ENCODE data around the gene CHST11. TPM values are rescaled to one million over a fixed set of nuclear protein-coding genes. Genes with fewer than 3 reads are reported as not detected.

Gene CHST11
- total RNA-seq, 1 donor from 2014 or later: 11.4 TPM

GRCh38 chr12:104499668-104500332, 43.1 kb downstream of the CHST11 start:
- H3K4me1 Mint-ChIP-seq (ENCODE audit: low read depth): peaks cover 8% of the 10 kb centered on the region
- peaks cover 5% of the 10 kb centered on the region for H3K27me3 Mint-ChIP-seq
- TF ChIP-seq CTCF (IDR thresholded peaks at IDR 0.05; ENCODE audit: unreplicated experiment): no peak
- no peak overlapping the region for H3K4me3 Mint-ChIP-seq (ENCODE audit: low read depth)
- H3K9me3 Mint-ChIP-seq (ENCODE audit: low read depth): no peaks in the 10 kb centered on the region
- no peaks in the 10 kb centered on the region for H3K36me3 Mint-ChIP-seq (ENCODE audit: insufficient read depth)
- no peak for DNase-seq (ENCODE audit: low spot score, unreplicated experiment)
- peak overlapping the region; percentile 43 for H3K27ac Mint-ChIP-seq

- TF ChIP-seq CTCF (IDR thresholded peaks at IDR 0.05; ENCODE audit: unreplicated experiment): no peak
- no peak overlapping the region for H3K4me3 Mint-ChIP-seq (ENCODE audit: low read depth)
- peaks cover 15% of the 10 kb centered on the region for H3K4me1 Mint-ChIP-seq (ENCODE audit: low read depth)
- H3K9me3 Mint-ChIP-seq (ENCODE audit: low read depth): no peaks in the 10 kb centered on the region
- H3K27ac Mint-ChIP-seq: no peak overlapping the region
- no peak for DNase-seq (ENCODE audit: low spot score, unreplicated experiment)
- H3K36me3 Mint-ChIP-seq (ENCODE audit: insufficient read depth): no peaks in the 10 kb centered on the region
- H3K27me3 Mint-ChIP-seq: peaks cover 5% of the 10 kb centered on the region
Measured at GRCh38 chr12:104501115-104501514, 44.4 kb downstream of the CHST11 start.

GRCh38 chr12:104501660-104502059, 44.9 kb downstream of the CHST11 start:
- peaks cover 15% of the 10 kb centered on the region for H3K4me1 Mint-ChIP-seq (ENCODE audit: low read depth)
- TF ChIP-seq CTCF (IDR thresholded peaks at IDR 0.05; ENCODE audit: unreplicated experiment): no peak
- peaks cover 5% of the 10 kb centered on the region for H3K27me3 Mint-ChIP-seq
- no peaks in the 10 kb centered on the region for H3K9me3 Mint-ChIP-seq (ENCODE audit: low read depth)
- no peak for DNase-seq (ENCODE audit: low spot score, unreplicated experiment)
- H3K27ac Mint-ChIP-seq: no peak overlapping the region
- no peaks in the 10 kb centered on the region for H3K36me3 Mint-ChIP-seq (ENCODE audit: insufficient read depth)
- no peak overlapping the region for H3K4me3 Mint-ChIP-seq (ENCODE audit: low read depth)

- Mint-ChIP-seq H3K4me3 (ENCODE audit: low read depth) (no peak overlapping the region), H3K36me3 (ENCODE audit: insufficient read depth) (no peaks in the 10 kb centered on the region), H3K9me3 (ENCODE audit: low read depth) (no peaks in the 10 kb centered on the region), H3K27me3 (peaks cover 5% of the 10 kb centered on the region), H3K27ac (no peak overlapping the region), H3K4me1 (ENCODE audit: low read depth) (peaks cover 15% of the 10 kb centered on the region)
- no peak for DNase-seq (ENCODE audit: low spot score, unreplicated experiment)
- no peak for TF ChIP-seq CTCF (IDR thresholded peaks at IDR 0.05; ENCODE audit: unreplicated experiment)
Measured at GRCh38 chr12:104502217-104502616, 45.5 kb downstream of the CHST11 start.

- no peak for DNase-seq (ENCODE audit: low spot score, unreplicated experiment)
- Mint-ChIP-seq H3K4me1 (ENCODE audit: low read depth) (peaks cover 15% of the 10 kb centered on the region), H3K4me3 (ENCODE audit: low read depth) (no peak overlapping the region), H3K9me3 (ENCODE audit: low read depth) (no peaks in the 10 kb centered on the region), H3K27me3 (peaks cover 5% of the 10 kb centered on the region), H3K27ac (no peak overlapping the region), H3K36me3 (ENCODE audit: insufficient read depth) (no peaks in the 10 kb centered on the region)
- TF ChIP-seq CTCF (IDR thresholded peaks at IDR 0.05; ENCODE audit: unreplicated experiment): no peak
Measured at GRCh38 chr12:104502638-104503037, 45.9 kb downstream of the CHST11 start.
